Mesothelial cell of epicardium (in vitro differentiated cells): ENCODE results near the gene PTPN2. TPM values are rescaled to one million over a fixed set of nuclear protein-coding genes. Genes with fewer than 3 reads are reported as not detected.

Source experiments
- DNase-seq, 2 experiments: peaks; one replicate each; pipeline ENCODE4 v3.0.0; 2021; ENCODE audit warnings: low spot score in 2 of 2; ENCODE audit not compliant: unreplicated experiment in 2 of 2
- H3K27ac Mint-ChIP-seq: 2 replicates; pipeline ENCODE4 v1.8.0; 2021; ENCODE audit warnings: mixed read lengths
- H3K27me3 Mint-ChIP-seq: 2 replicates; pipeline ENCODE4 v1.8.0; 2021; ENCODE audit warnings: low read depth, mixed read lengths
- H3K36me3 Mint-ChIP-seq: 2 replicates; pipeline ENCODE4 v1.8.0; 2021; ENCODE audit warnings: mixed read lengths
- H3K4me1 Mint-ChIP-seq: 2 replicates; pipeline ENCODE4 v1.8.0; 2021; ENCODE audit warnings: mixed read lengths
- H3K4me3 Mint-ChIP-seq: 2 replicates; pipeline ENCODE4 v1.8.0; 2021; ENCODE audit warnings: mild to moderate bottlenecking, moderate library complexity, mixed read lengths
- H3K9me3 Mint-ChIP-seq: 2 replicates; pipeline ENCODE4 v1.8.0; 2021; ENCODE audit warnings: mixed read lengths
- CTCF ChIP-seq: fragments of 200-600 bp; sonication (generic); IDR thresholded peaks from one replicate; pipeline ENCODE4 v1.5.0; 2021; ENCODE audit warnings: antibody characterized with exemption; ENCODE audit not compliant: unreplicated experiment
- total RNA-seq: library from RNA; stranded (reverse); gene quantifications from 3 replicates; pipeline ENCODE4 v1.2.1, GENCODE V29; 2021

Gene PTPN2
- total RNA-seq, 1 donor from 2014 or later = 37.0 TPM

- DNase-seq = no peak
Observed at GRCh38 chr18:12911025-12911928, 27.2 kb upstream of the PTPN2 start.

GRCh38 chr18:12908706-12909105, 24.7 kb upstream of the PTPN2 start:
- H3K36me3 Mint-ChIP-seq = no peaks in the 10 kb centered on the region
- peak overlapping the region; percentile 30 for H3K27ac Mint-ChIP-seq
- peaks cover 3% of the 10 kb centered on the region for H3K4me1 Mint-ChIP-seq
- peaks cover 10% of the 10 kb centered on the region for H3K9me3 Mint-ChIP-seq
- no peak for DNase-seq
- TF ChIP-seq CTCF = no peak
- no peak overlapping the region for H3K4me3 Mint-ChIP-seq
- no peaks in the 10 kb centered on the region for H3K27me3 Mint-ChIP-seq

More at GRCh38 chr18:12911025-12911928, 27.2 kb upstream of the PTPN2 start:
- peaks cover 14% of the 10 kb centered on the region for H3K9me3 Mint-ChIP-seq
- no peak overlapping the region for H3K4me3 Mint-ChIP-seq
- H3K27ac Mint-ChIP-seq = no peak overlapping the region
- no peaks in the 10 kb centered on the region for H3K27me3 Mint-ChIP-seq
- H3K36me3 Mint-ChIP-seq = no peaks in the 10 kb centered on the region
- H3K4me1 Mint-ChIP-seq = peaks cover 3% of the 10 kb centered on the region
- no peak for TF ChIP-seq CTCF

- Mint-ChIP-seq H3K4me3 (no peak overlapping the region), H3K4me1 (peaks cover 3% of the 10 kb centered on the region), H3K27ac (peak overlapping the region; percentile 59), H3K9me3 (no peaks in the 10 kb centered on the region), H3K27me3 (no peaks in the 10 kb centered on the region), H3K36me3 (no peaks in the 10 kb centered on the region)
- no peak for TF ChIP-seq CTCF
- DNase-seq = no peak
Observed at GRCh38 chr18:12907258-12907925, 23.4 kb upstream of the PTPN2 start.

- Mint-ChIP-seq H3K9me3 (no peaks in the 10 kb centered on the region), H3K27ac (no peak overlapping the region), H3K27me3 (no peaks in the 10 kb centered on the region), H3K4me3 (no peak overlapping the region), H3K4me1 (peaks cover 3% of the 10 kb centered on the region), H3K36me3 (no peaks in the 10 kb centered on the region)
- no peak for DNase-seq
- no peak for TF ChIP-seq CTCF
Observed at GRCh38 chr18:12906773-12907172, 22.7 kb upstream of the PTPN2 start.

GRCh38 chr18:12906119-12906518, 22.1 kb upstream of the PTPN2 start:
- Mint-ChIP-seq H3K4me3 (no peak overlapping the region), H3K9me3 (no peaks in the 10 kb centered on the region), H3K27me3 (no peaks in the 10 kb centered on the region), H3K4me1 (peaks cover 3% of the 10 kb centered on the region), H3K36me3 (no peaks in the 10 kb centered on the region), H3K27ac (no peak overlapping the region)
- TF ChIP-seq CTCF = no peak
- DNase-seq = no peak
